B cell (primary cell): ENCODE data around the gene MBNL3. TPM values are rescaled to one million over a fixed set of nuclear protein-coding genes. Genes with fewer than 3 reads are reported as not detected.

Source experiments
- ATAC-seq: fragments of 200-7000 bp; cut with Tn5 transposase; one replicate; pipeline ENCODE4 v1.10.0; 2021; ENCODE audit warnings: low read depth, mild to moderate bottlenecking, moderate number of reproducible peaks, moderate library complexity
- CTCF ChIA-PET: fragments of 350-600 bp; sonication (Branson Sonifier 250); formaldehyde crosslinking; loops from one replicate; lab custom pipeline; 2021; ENCODE audit warnings: antibody characterized with exemption, inconsistent platforms; lab: Charles Lee
- POLR2A ChIA-PET: fragments of 350-600 bp; sonication (Branson Sonifier 250); formaldehyde crosslinking; loops from one replicate; lab custom pipeline; 2021; ENCODE audit warnings: antibody characterized with exemption; lab: Charles Lee
- DNase-seq: peaks from one replicate; pipeline ENCODE4 v3.0.0; 2013
- H2AFZ ChIP-seq: 2 replicates; pipeline ENCODE4 v1.6.1; 2012; ENCODE audit warnings: mild to moderate bottlenecking, low read depth, low read length; ENCODE audit not compliant: insufficient read depth, poor library complexity, severe bottlenecking
- H3K27ac ChIP-seq, 2 donors: 1 replicate in 1 of 2; 2 replicates in 1 of 2; pipeline ENCODE4 v1.5.1; 2012 to 2013; ENCODE audit warnings: low read length in 2 of 2, mild to moderate bottlenecking in 2 of 2, moderate library complexity in 1 of 2
- H3K27me3 ChIP-seq, 4 experiments: fragments of 200-600 bp in 1 of 4; sonication (generic) in 1 of 4; replicated peaks in 1 of 4; 1 replicate in 2 of 4; 2 replicates in 2 of 4; pipeline versions ENCODE4 v1.6.1 to v1.7.0; 2013 to 2016; ENCODE audit warnings: low read length in 3 of 4, mild to moderate bottlenecking in 2 of 4, mixed read lengths in 1 of 4, moderate library complexity in 1 of 4; ENCODE audit not compliant: insufficient read depth in 4 of 4, control insufficient read depth in 3 of 4; ENCODE audit errors: control extremely low read depth in 1 of 4
- H3K36me3 ChIP-seq, 2 experiments: replicated peaks in 1 of 2; 1 replicate in 1 of 2; 2 replicates in 1 of 2; pipeline versions ENCODE4 v1.6.1 to v1.7.1; 2013; ENCODE audit warnings: low read length in 1 of 2; ENCODE audit not compliant: insufficient read depth in 2 of 2, control insufficient read depth in 1 of 2; ENCODE audit errors: control extremely low read depth in 1 of 2, extremely low read depth in 1 of 2
- H3K4me1 ChIP-seq, 2 donors: fragments of 200-600 bp in 1 of 2; sonication (generic) in 1 of 2; 1 replicate in 1 of 2; 2 replicates in 1 of 2; pipeline versions ENCODE4 v1.5.1 to v1.6.1; 2013 to 2017; ENCODE audit warnings: low read length in 2 of 2; ENCODE audit not compliant: control insufficient read depth in 2 of 2, insufficient read depth in 2 of 2
- H3K4me2 ChIP-seq: replicated peaks from 2 replicates; pipeline ENCODE3; 2012; ENCODE audit warnings: mild to moderate bottlenecking, low read depth, low read length; ENCODE audit not compliant: poor library complexity, severe bottlenecking
- H3K4me3 ChIP-seq, 5 experiments: fragments of 200-600 bp in 1 of 5; sonication (generic) in 1 of 5; 1 replicate in 3 of 5; 2 replicates in 2 of 5; pipeline versions ENCODE4 v1.5.1 to v1.7.0; 2011 to 2016; ENCODE audit warnings: low read length in 4 of 5, mild to moderate bottlenecking in 4 of 5, low read depth in 2 of 5, control low read depth in 1 of 5, moderate library complexity in 1 of 5; ENCODE audit not compliant: insufficient read depth in 1 of 5; ENCODE audit errors: control extremely low read depth in 1 of 5, extremely low read depth in 1 of 5
- H3K79me2 ChIP-seq: fragments of 200-600 bp; sonication (generic); one replicate; pipeline ENCODE4 v1.6.0; 2016; ENCODE audit warnings: low read length; ENCODE audit not compliant: control insufficient read depth, insufficient read depth
- H3K9ac ChIP-seq: fragments of 200-600 bp; sonication (generic); 2 replicates; pipeline ENCODE4 v1.6.1; 2017; ENCODE audit warnings: mild to moderate bottlenecking, low read length, moderate library complexity
- H3K9me3 ChIP-seq, 3 donors: one replicate each; pipeline versions ENCODE4 v1.6.1 to v1.7.1; 2013; ENCODE audit warnings: low read length in 2 of 3; ENCODE audit not compliant: control insufficient read depth in 2 of 3, insufficient read depth in 1 of 3; ENCODE audit errors: control extremely low read depth in 1 of 3
- H4K20me1 ChIP-seq: 2 replicates; pipeline ENCODE4 v1.6.0; 2012; ENCODE audit warnings: mild to moderate bottlenecking, low read length; ENCODE audit not compliant: insufficient read depth, control insufficient read depth, poor library complexity, severe bottlenecking
- H3K27ac Mint-ChIP-seq: one replicate; pipeline ENCODE4 v1.8.0; 2021; ENCODE audit warnings: mixed read lengths
- H3K27me3 Mint-ChIP-seq: one replicate; pipeline ENCODE4 v1.8.0; 2021; ENCODE audit warnings: mixed read lengths
- H3K4me1 Mint-ChIP-seq: one replicate; pipeline ENCODE4 v1.8.0; 2021; ENCODE audit warnings: mixed read lengths
- H3K4me3 Mint-ChIP-seq: one replicate; pipeline ENCODE4 v1.8.0; 2021; ENCODE audit warnings: mixed read lengths
- H3K9me3 Mint-ChIP-seq: one replicate; pipeline ENCODE4 v1.8.0; 2022; ENCODE audit warnings: mixed read lengths; ENCODE audit not compliant: insufficient read depth
- EZH2 ChIP-seq: IDR thresholded peaks from 2 replicates; pipeline ENCODE4 v1.6.1; 2012; ENCODE audit warnings: borderline replicate concordance, low read depth, mild to moderate bottlenecking, moderate library complexity, low read length; ENCODE audit not compliant: insufficient read depth, poor library complexity, severe bottlenecking
- WGBS: methylation state at CpG from one replicate; pipeline ENCODE4 v1.1.5; 2013; ENCODE audit warnings: missing lambda C conversion rate; ENCODE audit not compliant: insufficient coverage; 5-methylcytosine and 5-hydroxymethylcytosine counted together
- intact Hi-C: fragments of 100-400 bp; cut with micrococcal nuclease; formaldehyde crosslinking; loops from one replicate; pipeline ENCODE4 v1.10.0; 2022
- polyA plus RNA-seq: library from polyadenylated mRNA; depleted of rRNA; stranded (reverse); fragments of >200 nt; gene quantifications from 2 replicates; pipeline ENCODE4 v1.2.3, GENCODE V29; 2012
- total RNA-seq, 2 donors: library from RNA; stranded (reverse); fragments of 120-200 nt in 1 of 2; gene quantifications; 1 replicate in 1 of 2; 2 replicates in 1 of 2; pipeline versions ENCODE4 v1.2.3 to v1.2.4, GENCODE V29; 2013 to 2022
- TF ChIP-seq, protein P1 (sequence below): fragments of 200-600 bp; IDR thresholded peaks from one replicate; pipeline ENCODE4 v1.8.0; 2022; ENCODE audit warnings: antibody characterized with exemption, mild to moderate bottlenecking

The MBNL3 gene
- total and polyA plus RNA-seq, 2 donors (not counting 1 experiment from before 2014, with no cell fraction given): 16.6 to 63.1 TPM

DNA sequence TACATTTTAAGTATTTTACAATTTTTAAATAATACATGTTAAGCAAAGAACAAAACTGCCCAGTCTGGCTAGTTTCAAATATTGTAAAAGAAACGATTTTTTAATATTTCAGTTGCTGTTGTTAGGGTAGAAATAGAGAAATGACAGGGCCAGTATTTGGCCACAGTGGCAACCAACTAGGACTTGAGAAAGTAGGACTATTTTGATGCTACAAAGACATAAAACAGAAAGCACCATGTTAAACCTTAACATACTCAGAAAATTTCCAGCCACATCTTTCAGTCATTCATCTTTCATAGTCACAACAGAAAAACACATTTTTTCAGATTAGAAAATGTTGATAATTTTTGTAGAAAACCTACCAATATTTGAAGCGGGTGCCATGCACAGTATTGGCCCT lies 104.5 kb downstream of the MBNL3 start:
- WGBS: no CpG with 5 or more reads among the region's 2 CpGs
- TF ChIP-seq, protein P1, sequence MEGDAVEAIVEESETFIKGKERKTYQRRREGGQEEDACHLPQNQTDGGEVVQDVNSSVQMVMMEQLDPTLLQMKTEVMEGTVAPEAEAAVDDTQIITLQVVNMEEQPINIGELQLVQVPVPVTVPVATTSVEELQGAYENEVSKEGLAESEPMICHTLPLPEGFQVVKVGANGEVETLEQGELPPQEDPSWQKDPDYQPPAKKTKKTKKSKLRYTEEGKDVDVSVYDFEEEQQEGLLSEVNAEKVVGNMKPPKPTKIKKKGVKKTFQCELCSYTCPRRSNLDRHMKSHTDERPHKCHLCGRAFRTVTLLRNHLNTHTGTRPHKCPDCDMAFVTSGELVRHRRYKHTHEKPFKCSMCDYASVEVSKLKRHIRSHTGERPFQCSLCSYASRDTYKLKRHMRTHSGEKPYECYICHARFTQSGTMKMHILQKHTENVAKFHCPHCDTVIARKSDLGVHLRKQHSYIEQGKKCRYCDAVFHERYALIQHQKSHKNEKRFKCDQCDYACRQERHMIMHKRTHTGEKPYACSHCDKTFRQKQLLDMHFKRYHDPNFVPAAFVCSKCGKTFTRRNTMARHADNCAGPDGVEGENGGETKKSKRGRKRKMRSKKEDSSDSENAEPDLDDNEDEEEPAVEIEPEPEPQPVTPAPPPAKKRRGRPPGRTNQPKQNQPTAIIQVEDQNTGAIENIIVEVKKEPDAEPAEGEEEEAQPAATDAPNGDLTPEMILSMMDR: no peak
- no peak for TF ChIP-seq EZH2
- ChIA-PET CTCF (no interaction called here), POLR2A (no interaction called here)
- Histone ChIP-seq H3K27me3 (no peaks in the 10 kb centered on the region), H3K4me3 (no peak overlapping the region), H3K9me3 (no peaks in the 10 kb centered on the region), H3K4me1 (peaks cover 8 to 9% of the 10 kb centered on the region in 2 donors), H3K27ac (no peak overlapping the region), H4K20me1 (no peaks in the 10 kb centered on the region), H3K4me2 (no peak overlapping the region), H3K9ac (no peak overlapping the region), H3K79me2 (no peaks in the 10 kb centered on the region), H3K36me3 (peaks cover 4 to 17% of the 10 kb centered on the region in 2 experiments), H2AFZ (no peak overlapping the region)
- ATAC-seq: no peak
- DNase-seq: no peak
- H3K9me3 Mint-ChIP-seq: no peaks in the 10 kb centered on the region
- H3K27ac Mint-ChIP-seq: no peak overlapping the region
- peaks cover 13% of the 10 kb centered on the region for H3K4me1 Mint-ChIP-seq
- intact Hi-C loops: no loop called here
- H3K27me3 Mint-ChIP-seq: no peaks in the 10 kb centered on the region
- H3K4me3 Mint-ChIP-seq: no peak overlapping the region

DNA sequence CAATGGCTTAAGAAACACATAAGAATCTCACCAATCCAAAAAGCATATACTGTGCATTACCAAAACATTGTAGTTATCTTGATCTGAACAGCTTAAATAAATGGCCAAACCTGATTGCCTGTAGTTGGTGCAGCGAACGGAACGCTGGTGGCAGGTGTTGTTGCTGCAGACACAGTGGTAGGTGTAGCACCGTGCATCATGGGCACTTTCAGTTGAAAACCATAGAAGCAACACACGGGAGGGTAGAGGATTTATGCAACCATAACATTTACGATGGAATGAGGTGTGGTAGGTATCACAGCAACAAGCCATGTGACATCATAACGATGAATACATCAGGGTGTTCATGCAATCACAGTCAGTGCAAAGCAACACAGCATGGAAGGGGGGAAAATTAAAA lies 106.8 kb downstream of the MBNL3 start:
- Mint-ChIP-seq H3K9me3 (no peaks in the 10 kb centered on the region), H3K27ac (no peak overlapping the region), H3K4me1 (peaks cover 5% of the 10 kb centered on the region), H3K27me3 (no peaks in the 10 kb centered on the region), H3K4me3 (no peak overlapping the region)
- TF ChIP-seq EZH2: no peak
- TF ChIP-seq, protein P1: no peak
- intact Hi-C loops: no loop called here
- no peaks in the 10 kb centered on the region for H3K27me3 ChIP-seq
- DNase-seq: no peak
- no peak overlapping the region for H3K27ac ChIP-seq
- ChIA-PET POLR2A (no interaction called here), CTCF (no interaction called here)
- no peak overlapping the region for H3K4me2 ChIP-seq
- H3K79me2 ChIP-seq: no peaks in the 10 kb centered on the region
- no peak overlapping the region for H3K4me3 ChIP-seq
- ATAC-seq: no peak
- peaks cover 4 to 17% of the 10 kb centered on the region in 2 experiments for H3K36me3 ChIP-seq
- H3K4me1 ChIP-seq: peaks cover 8 to 9% of the 10 kb centered on the region in 2 donors
- no peaks in the 10 kb centered on the region for H4K20me1 ChIP-seq
- no peaks in the 10 kb centered on the region for H3K9me3 ChIP-seq
- H2AFZ ChIP-seq: no peak overlapping the region
- 100% methylated on average over 2 of the region's 7 CpGs for WGBS
- H3K9ac ChIP-seq: no peak overlapping the region
